K562 (cell line): ENCODE data around the gene PRKAR2B. TPM values are rescaled to one million over a fixed set of nuclear protein-coding genes. Genes with fewer than 3 reads are reported as not detected.

Experiments
- ARID2 ChIP-seq: fragments of 450-650 bp; IDR thresholded peaks from 2 replicates; pipeline ENCODE4 v1.6.1; 2017; ENCODE audit warnings: antibody characterized with exemption, mild to moderate bottlenecking
- BRD4 ChIP-seq: fragments of 200-600 bp; sonication (generic); IDR thresholded peaks from 2 replicates; pipeline ENCODE4 v1.6.1; 2017; ENCODE audit warnings: inconsistent platforms
- HDGF ChIP-seq: fragments of 450-650 bp; IDR thresholded peaks from 2 replicates; pipeline ENCODE4 v1.6.1; 2016
- KDM1A ChIP-seq, 2 experiments: fragments of 450-650 bp; IDR thresholded peaks; 2 replicates each; pipeline ENCODE4 v1.6.1; 2016; ENCODE audit warnings: mild to moderate bottlenecking in 2 of 2
- NCOA2 ChIP-seq, 2 experiments: fragments of 450-650 bp; IDR thresholded peaks; 2 replicates each; pipeline ENCODE4 v1.6.1; 2018; ENCODE audit warnings: mild to moderate bottlenecking in 2 of 2, moderate library complexity in 1 of 2; ENCODE audit not compliant: partially characterized antibody in 2 of 2
- NRF1 ChIP-seq, 2 experiments: fragments of 450-650 bp; IDR thresholded peaks in 1 of 2; conservative IDR thresholded peaks in 1 of 2; 2 replicates each; pipeline ENCODE4 v1.6.1; 2014; ENCODE audit warnings: mild to moderate bottlenecking in 2 of 2
- PCBP2 ChIP-seq: fragments of 200-400 bp; formaldehyde crosslinking; IDR thresholded peaks from 2 replicates; pipeline ENCODE4 v1.6.1; 2018; ENCODE audit warnings: low read length, low read depth, mild to moderate bottlenecking, moderate library complexity; ENCODE audit not compliant: poor library complexity, severe bottlenecking
- POLR2G ChIP-seq: fragments of 200-400 bp; formaldehyde crosslinking; IDR thresholded peaks from 2 replicates; pipeline ENCODE4 v1.6.1; 2017; ENCODE audit warnings: low read depth, mild to moderate bottlenecking, antibody characterized with exemption, low read length, moderate library complexity
- ZEB2 ChIP-seq: fragments of 450-650 bp; IDR thresholded peaks from 2 replicates; pipeline ENCODE4 v1.6.1; 2016
- polyA plus RNA-seq, 8 experiments: library from polyadenylated mRNA; depleted of rRNA in 4 of 8; stranded (reverse) in 5 of 8; unstranded in 3 of 8; fragments of >200 nt; fragmentation: Nextera tagmentation in 2 of 8; fragmentation: Illumina TruSeq in 1 of 8; extraction: Ambion mirVana in 2 of 8; extraction: Trizol in 1 of 8; gene quantifications; 2 replicates each; pipeline versions ENCODE4 v1.2.1 to v1.2.3, GENCODE V29; 2011 to 2014; ENCODE audit warnings: inconsistent platforms in 1 of 8, missing spikeins in 1 of 8
- total RNA-seq, 7 experiments: library from RNA; depleted of rRNA in 6 of 7; stranded (reverse); fragments of >200 nt in 6 of 7; fragmentation: Illumina TruSeq in 2 of 7; extraction: Trizol in 2 of 7; gene quantifications; 2 replicates each; pipeline versions ENCODE4 v1.2.1 to v1.2.3, GENCODE V29; 2011 to 2021; ENCODE audit warnings: low replicate concordance in 1 of 7
- TF ChIP-seq, protein P1 (sequence below), 3 experiments: fragments of 200-800 bp in 1 of 3; sonication (Bioruptor generic) in 1 of 3; sonication (generic) in 1 of 3; formaldehyde crosslinking in 1 of 3; IDR thresholded peaks; 2 replicates each; pipeline versions ENCODE4 v1.6.1 to v1.8.0; 2016 to 2022; ENCODE audit warnings: mild to moderate bottlenecking in 2 of 3, missing compliant biosample characterization in 2 of 3, missing genetic modification characterization in 2 of 3, missing genetic modification reagents in 1 of 3
- TF ChIP-seq, protein P2 (sequence below), 2 experiments: IDR thresholded peaks; 2 replicates each; pipeline ENCODE4 v1.6.1; 2011; ENCODE audit warnings: borderline replicate concordance in 1 of 2, control low read depth in 1 of 2, low read depth in 1 of 2, low read length in 1 of 2, mild to moderate bottlenecking in 1 of 2, mixed read lengths in 1 of 2, moderate library complexity in 1 of 2; ENCODE audit not compliant: insufficient read depth in 1 of 2, insufficient read length in 1 of 2, poor library complexity in 1 of 2, severe bottlenecking in 1 of 2; ENCODE audit errors: extremely low read depth in 1 of 2
- TF ChIP-seq, protein P3 (sequence below): fragments of 250-450 bp; sonication (Bioruptor Pico); IDR thresholded peaks from 2 replicates; pipeline ENCODE4 v1.6.1; 2021; ENCODE audit warnings: mild to moderate bottlenecking
- TF ChIP-seq, protein P4 (sequence below): fragments of 450-650 bp; IDR thresholded peaks from 2 replicates; pipeline ENCODE4 v1.6.1; 2016; ENCODE audit warnings: low read depth
- TF ChIP-seq, protein P5 (sequence below): fragments of 450-650 bp; IDR thresholded peaks from 2 replicates; pipeline ENCODE4 v1.6.1; 2016

The PRKAR2B gene
- total and polyA plus RNA-seq, 9 of the 15 experiments (the other 6 are each of a cell fraction or from before 2014, with no cell fraction given), result 59.0 to 173 (median 129) TPM

DNA sequence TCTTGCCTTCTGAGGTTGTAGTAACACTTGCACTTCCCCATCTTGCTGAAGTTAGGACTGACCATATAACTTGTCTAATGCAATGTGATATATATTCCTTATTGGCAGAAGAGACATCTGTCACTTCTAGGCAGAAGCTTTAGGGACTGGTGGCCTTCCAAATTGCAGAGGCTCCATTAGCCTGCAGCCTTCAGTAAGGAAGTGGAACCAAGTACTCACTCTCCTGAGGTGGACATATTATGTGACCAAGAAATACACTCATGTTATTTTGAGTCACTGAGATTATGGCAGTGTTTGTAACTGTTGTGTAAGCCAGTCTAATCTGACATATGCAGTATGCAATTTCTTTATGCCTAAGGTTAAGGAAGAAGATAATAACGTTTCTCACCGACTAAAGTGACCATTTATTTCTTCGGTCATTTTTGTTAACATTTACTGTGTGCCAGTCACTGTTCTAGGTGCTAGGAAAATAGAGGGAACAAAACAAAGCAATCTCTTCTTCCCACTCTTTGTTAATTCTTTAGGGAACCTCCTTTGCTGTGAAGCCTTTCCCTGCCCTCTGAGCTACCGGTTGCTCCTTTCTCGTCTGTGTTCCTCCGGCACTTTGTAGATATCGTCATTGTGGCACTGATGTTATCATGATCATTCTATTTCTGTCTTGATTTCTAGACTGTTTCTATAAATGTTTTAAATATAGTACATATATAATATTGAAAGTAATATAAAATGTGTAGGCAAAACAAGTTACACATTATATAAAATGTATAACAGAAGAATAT is 71.4 kb downstream of the PRKAR2B start (continued):
- TF ChIP-seq, protein P1, sequence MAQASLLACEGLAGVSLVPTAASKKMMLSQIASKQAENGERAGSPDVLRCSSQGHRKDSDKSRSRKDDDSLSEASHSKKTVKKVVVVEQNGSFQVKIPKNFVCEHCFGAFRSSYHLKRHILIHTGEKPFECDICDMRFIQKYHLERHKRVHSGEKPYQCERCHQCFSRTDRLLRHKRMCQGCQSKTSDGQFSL (CRISPR knock-in tag; IDR thresholded peaks at IDR 0.05), result no peak
- TF ChIP-seq, protein P1 (tag; IDR thresholded peaks at IDR 0.05), result no peak
- TF ChIP-seq PCBP2, result no peak
- TF ChIP-seq ZEB2, result peak; percentile 46; the same call in 1 of the 2 replicates
- TF ChIP-seq NCOA2 (IDR thresholded peaks at IDR 0.05; ENCODE audit: partially characterized antibody in 2 of 2), result no peak
- TF ChIP-seq BRD4, result no peak
- TF ChIP-seq, protein P2, sequence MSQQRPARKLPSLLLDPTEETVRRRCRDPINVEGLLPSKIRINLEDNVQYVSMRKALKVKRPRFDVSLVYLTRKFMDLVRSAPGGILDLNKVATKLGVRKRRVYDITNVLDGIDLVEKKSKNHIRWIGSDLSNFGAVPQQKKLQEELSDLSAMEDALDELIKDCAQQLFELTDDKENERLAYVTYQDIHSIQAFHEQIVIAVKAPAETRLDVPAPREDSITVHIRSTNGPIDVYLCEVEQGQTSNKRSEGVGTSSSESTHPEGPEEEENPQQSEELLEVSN (IDR thresholded peaks at IDR 0.05; ENCODE audit: borderline replicate concordance in 1 of 2, extremely low read depth in 1 of 2, insufficient read depth in 1 of 2, insufficient read length in 1 of 2, low read depth in 1 of 2, low read length in 1 of 2, poor library complexity in 1 of 2, severe bottlenecking in 1 of 2), result no peak
- TF ChIP-seq, protein P3, sequence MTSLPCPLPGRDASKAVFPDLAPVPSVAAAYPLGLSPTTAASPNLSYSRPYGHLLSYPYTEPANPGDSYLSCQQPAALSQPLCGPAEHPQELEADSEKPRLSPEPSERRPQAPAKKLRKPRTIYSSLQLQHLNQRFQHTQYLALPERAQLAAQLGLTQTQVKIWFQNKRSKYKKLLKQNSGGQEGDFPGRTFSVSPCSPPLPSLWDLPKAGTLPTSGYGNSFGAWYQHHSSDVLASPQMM (CRISPR knock-in tag), result no peak
- TF ChIP-seq, protein P4, sequence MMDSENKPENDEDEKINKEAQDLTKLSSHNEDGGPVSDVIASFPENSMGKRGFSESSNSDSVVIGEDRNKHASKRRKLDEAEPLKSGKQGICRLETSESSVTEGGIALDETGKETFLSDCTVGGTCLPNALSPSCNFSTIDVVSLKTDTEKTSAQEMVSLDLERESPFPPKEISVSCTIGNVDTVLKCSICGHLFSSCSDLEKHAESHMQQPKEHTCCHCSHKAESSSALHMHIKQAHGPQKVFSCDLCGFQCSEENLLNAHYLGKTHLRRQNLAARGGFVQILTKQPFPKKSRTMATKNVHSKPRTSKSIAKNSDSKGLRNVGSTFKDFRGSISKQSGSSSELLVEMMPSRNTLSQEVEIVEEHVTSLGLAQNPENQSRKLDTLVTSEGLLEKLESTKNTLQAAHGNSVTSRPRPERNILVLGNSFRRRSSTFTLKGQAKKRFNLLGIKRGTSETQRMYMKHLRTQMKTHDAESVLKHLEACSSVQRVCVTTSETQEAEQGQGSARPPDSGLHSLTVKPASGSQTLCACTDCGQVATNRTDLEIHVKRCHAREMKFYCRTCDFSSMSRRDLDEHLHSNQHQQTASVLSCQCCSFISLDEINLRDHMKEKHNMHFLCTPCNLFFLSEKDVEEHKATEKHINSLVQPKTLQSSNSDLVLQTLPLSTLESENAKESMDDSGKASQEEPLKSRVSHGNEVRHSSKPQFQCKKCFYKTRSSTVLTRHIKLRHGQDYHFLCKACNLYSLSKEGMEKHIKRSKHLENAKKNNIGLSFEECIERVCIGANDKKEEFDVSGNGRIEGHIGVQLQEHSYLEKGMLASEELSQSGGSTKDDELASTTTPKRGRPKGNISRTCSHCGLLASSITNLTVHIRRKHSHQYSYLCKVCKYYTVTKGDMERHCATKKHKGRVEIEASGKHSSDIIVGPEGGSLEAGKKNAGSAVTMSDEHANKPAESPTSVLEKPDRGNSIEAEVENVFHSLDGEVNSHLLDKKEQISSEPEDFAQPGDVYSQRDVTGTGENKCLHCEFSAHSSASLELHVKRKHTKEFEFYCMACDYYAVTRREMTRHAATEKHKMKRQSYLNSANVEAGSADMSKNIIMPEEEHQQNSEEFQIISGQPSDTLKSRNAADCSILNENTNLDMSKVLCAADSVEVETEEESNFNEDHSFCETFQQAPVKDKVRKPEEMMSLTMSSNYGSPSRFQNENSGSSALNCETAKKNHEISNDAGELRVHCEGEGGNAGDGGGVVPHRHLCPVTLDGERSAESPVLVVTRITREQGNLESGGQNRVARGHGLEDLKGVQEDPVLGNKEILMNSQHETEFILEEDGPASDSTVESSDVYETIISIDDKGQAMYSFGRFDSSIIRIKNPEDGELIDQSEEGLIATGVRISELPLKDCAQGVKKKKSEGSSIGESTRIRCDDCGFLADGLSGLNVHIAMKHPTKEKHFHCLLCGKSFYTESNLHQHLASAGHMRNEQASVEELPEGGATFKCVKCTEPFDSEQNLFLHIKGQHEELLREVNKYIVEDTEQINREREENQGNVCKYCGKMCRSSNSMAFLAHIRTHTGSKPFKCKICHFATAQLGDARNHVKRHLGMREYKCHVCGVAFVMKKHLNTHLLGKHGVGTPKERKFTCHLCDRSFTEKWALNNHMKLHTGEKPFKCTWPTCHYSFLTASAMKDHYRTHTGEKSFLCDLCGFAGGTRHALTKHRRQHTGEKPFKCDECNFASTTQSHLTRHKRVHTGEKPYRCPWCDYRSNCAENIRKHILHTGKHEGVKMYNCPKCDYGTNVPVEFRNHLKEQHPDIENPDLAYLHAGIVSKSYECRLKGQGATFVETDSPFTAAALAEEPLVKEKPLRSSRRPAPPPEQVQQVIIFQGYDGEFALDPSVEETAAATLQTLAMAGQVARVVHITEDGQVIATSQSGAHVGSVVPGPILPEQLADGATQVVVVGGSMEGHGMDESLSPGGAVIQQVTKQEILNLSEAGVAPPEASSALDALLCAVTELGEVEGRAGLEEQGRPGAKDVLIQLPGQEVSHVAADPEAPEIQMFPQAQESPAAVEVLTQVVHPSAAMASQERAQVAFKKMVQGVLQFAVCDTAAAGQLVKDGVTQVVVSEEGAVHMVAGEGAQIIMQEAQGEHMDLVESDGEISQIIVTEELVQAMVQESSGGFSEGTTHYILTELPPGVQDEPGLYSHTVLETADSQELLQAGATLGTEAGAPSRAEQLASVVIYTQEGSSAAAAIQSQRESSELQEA, result no peak
- TF ChIP-seq HDGF, result 0 out of 2 replicates have a peak, but pooled peaks have one; percentile 27
- TF ChIP-seq, protein P5, sequence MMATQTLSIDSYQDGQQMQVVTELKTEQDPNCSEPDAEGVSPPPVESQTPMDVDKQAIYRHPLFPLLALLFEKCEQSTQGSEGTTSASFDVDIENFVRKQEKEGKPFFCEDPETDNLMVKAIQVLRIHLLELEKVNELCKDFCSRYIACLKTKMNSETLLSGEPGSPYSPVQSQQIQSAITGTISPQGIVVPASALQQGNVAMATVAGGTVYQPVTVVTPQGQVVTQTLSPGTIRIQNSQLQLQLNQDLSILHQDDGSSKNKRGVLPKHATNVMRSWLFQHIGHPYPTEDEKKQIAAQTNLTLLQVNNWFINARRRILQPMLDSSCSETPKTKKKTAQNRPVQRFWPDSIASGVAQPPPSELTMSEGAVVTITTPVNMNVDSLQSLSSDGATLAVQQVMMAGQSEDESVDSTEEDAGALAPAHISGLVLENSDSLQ, result peak; percentile 68
- no peak for TF ChIP-seq NRF1 (conservative IDR thresholded peaks at IDR 0.05 in 1 of 2, IDR thresholded peaks at IDR 0.05 in 1 of 2)
- no peak for TF ChIP-seq POLR2G
- TF ChIP-seq ARID2, result no peak
- peak; percentile 76 to 82 for TF ChIP-seq KDM1A (IDR thresholded peaks at IDR 0.05)
